Nephron (organoid): ENCODE results near the gene EZR.

ENCODE experiments used
- H3K27ac Mint-ChIP-seq, 3 experiments: 2 replicates each; pipeline ENCODE4 v1.8.0; 2020; ENCODE audit warnings: mixed read lengths in 3 of 3, mild to moderate bottlenecking in 2 of 3, moderate library complexity in 1 of 3
- H3K27me3 Mint-ChIP-seq: 2 replicates; pipeline ENCODE4 v1.8.0; 2021; ENCODE audit warnings: low read depth, mild to moderate bottlenecking, moderate library complexity, mixed read lengths
- H3K36me3 Mint-ChIP-seq: 2 replicates; pipeline ENCODE4 v1.8.0; 2020; ENCODE audit warnings: low read depth, mixed read lengths
- H3K4me1 Mint-ChIP-seq: 2 replicates; pipeline ENCODE4 v1.8.0; 2020; ENCODE audit warnings: mixed read lengths
- H3K4me3 Mint-ChIP-seq, 3 experiments: 2 replicates each; pipeline ENCODE4 v1.8.0; 2020; ENCODE audit warnings: mild to moderate bottlenecking in 3 of 3, mixed read lengths in 3 of 3, moderate library complexity in 2 of 3
- H3K9me3 Mint-ChIP-seq: 2 replicates; pipeline ENCODE4 v1.8.0; 2020; ENCODE audit warnings: mixed read lengths
- CTCF ChIP-seq, 3 experiments: fragments of 200-600 bp; sonication (generic); IDR thresholded peaks; one replicate each; pipeline ENCODE4 v1.5.0; 2021; ENCODE audit warnings: antibody characterized with exemption in 3 of 3; ENCODE audit not compliant: unreplicated experiment in 3 of 3

EZR gene

GRCh38 chr6:158832026-158832425, 12.9 kb upstream of the EZR start:
- TF ChIP-seq CTCF (IDR thresholded peaks at IDR 0.05; ENCODE audit: unreplicated experiment in 3 of 3) = no peak
- no peak overlapping the region for H3K4me3 Mint-ChIP-seq
- H3K4me1 Mint-ChIP-seq = no peaks in the 10 kb centered on the region
- no peaks in the 10 kb centered on the region for H3K9me3 Mint-ChIP-seq
- H3K27me3 Mint-ChIP-seq = peaks cover 12% of the 10 kb centered on the region
- H3K27ac Mint-ChIP-seq = no peak overlapping the region
- no peaks in the 10 kb centered on the region for H3K36me3 Mint-ChIP-seq

DNA sequence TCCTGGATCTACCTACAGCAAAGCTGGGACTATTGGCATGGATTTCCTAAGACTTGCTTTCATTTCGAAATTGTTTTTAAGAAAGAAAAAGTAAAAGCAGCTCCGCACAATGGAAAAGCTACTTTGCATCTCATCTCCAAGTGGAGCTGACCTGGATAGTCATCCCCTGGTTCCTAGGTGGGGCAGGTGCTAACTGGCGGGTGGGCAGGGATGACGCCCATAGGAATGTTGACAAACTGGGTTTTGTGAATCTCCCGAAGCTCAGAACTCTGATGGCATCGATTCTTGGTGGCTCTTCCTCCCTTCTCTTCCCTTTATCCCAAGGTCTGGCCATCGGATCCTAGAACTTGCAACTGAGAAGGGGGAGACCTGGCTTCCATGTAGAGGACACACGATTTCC, 12.4 kb upstream of the EZR start:
- no peaks in the 10 kb centered on the region for H3K36me3 Mint-ChIP-seq
- no peak overlapping the region for H3K27ac Mint-ChIP-seq
- no peaks in the 10 kb centered on the region for H3K9me3 Mint-ChIP-seq
- H3K27me3 Mint-ChIP-seq = peaks cover 9% of the 10 kb centered on the region
- no peak for TF ChIP-seq CTCF (IDR thresholded peaks at IDR 0.05; ENCODE audit: unreplicated experiment in 3 of 3)
- no peak overlapping the region for H3K4me3 Mint-ChIP-seq
- H3K4me1 Mint-ChIP-seq = no peaks in the 10 kb centered on the region

DNA sequence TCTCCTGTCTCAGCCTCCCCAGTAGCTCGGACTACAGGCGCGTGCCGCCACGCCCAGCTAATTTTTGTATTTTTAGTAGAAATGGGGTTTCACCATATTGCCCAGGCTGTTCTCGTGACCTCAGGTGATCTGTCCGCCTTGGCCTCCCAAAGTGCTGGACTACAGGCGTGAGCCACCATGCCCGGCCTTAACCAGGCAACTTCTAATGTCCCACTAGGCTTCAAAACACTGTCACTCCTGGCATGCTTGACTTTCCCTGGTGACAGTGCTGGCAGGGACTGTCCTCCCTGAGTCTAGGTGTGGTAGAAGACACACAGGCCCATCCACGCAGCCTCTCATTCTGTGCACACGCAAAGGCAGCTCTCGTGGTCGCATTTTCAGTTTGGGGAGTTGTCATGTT, 11.6 kb upstream of the EZR start:
- Mint-ChIP-seq H3K36me3 (no peaks in the 10 kb centered on the region), H3K4me1 (peaks cover 6% of the 10 kb centered on the region), H3K9me3 (no peaks in the 10 kb centered on the region), H3K4me3 (no peak overlapping the region), H3K27ac (no peak overlapping the region), H3K27me3 (peaks cover 6% of the 10 kb centered on the region)
- TF ChIP-seq CTCF (IDR thresholded peaks at IDR 0.05; ENCODE audit: unreplicated experiment in 3 of 3) = no peak

GRCh38 chr6:158828807-158829206, 9.6 kb upstream of the EZR start:
- Mint-ChIP-seq H3K36me3 (no peaks in the 10 kb centered on the region), H3K4me1 (peaks cover 10% of the 10 kb centered on the region), H3K4me3 (no peak overlapping the region), H3K9me3 (no peaks in the 10 kb centered on the region), H3K27me3 (peaks cover 7% of the 10 kb centered on the region), H3K27ac (no peak overlapping the region)
- TF ChIP-seq CTCF (IDR thresholded peaks at IDR 0.05; ENCODE audit: unreplicated experiment in 3 of 3) = no peak

GRCh38 chr6:158826819-158827501, 7.8 kb upstream of the EZR start:
- Mint-ChIP-seq H3K36me3 (no peaks in the 10 kb centered on the region), H3K4me3 (no peak overlapping the region)
- TF ChIP-seq CTCF (IDR thresholded peaks at IDR 0.05; ENCODE audit: unreplicated experiment in 3 of 3) = no peak

GRCh38 chr6:158825951-158826306, 6.8 kb upstream of the EZR start:
- H3K4me3 Mint-ChIP-seq = no peak overlapping the region

More at GRCh38 chr6:158826819-158827501, 7.8 kb upstream of the EZR start:
- Mint-ChIP-seq H3K27ac (no peak overlapping the region), H3K27me3 (peaks cover 7% of the 10 kb centered on the region), H3K9me3 (no peaks in the 10 kb centered on the region), H3K4me1 (peaks cover 10% of the 10 kb centered on the region)

More at GRCh38 chr6:158825951-158826306, 6.8 kb upstream of the EZR start:
- Mint-ChIP-seq H3K27ac (peak overlapping the region; percentile 3 to 10 (median 5)), H3K4me1 (peaks cover 10% of the 10 kb centered on the region), H3K36me3 (no peaks in the 10 kb centered on the region), H3K9me3 (no peaks in the 10 kb centered on the region), H3K27me3 (peaks cover 4% of the 10 kb centered on the region)
- no peak for TF ChIP-seq CTCF (IDR thresholded peaks at IDR 0.05; ENCODE audit: unreplicated experiment in 3 of 3)
